Lower leg skin (tissue), 4 donors: Measurements from ENCODE around the gene SLIT3. TPM values are rescaled to one million over a fixed set of nuclear protein-coding genes. Genes with fewer than 3 reads are reported as not detected.

Experiments
- DNase-seq, 2 donors: peaks; one replicate each; pipeline ENCODE4 v3.0.0-alpha.2; 2019; ENCODE audit warnings: low spot score in 2 of 2
- H3K4me3 ChIP-seq: fragments of 200-600 bp; sonication (generic); 2 replicates; pipeline ENCODE4 v1.5.1; 2017; ENCODE audit warnings: mild to moderate bottlenecking, low read depth; ENCODE audit not compliant: poor library complexity, severe bottlenecking
- CTCF ChIP-seq, 3 donors: fragments of 450-650 bp; IDR thresholded peaks; one replicate each; pipeline ENCODE4 v1.5.1; 2016; ENCODE audit warnings: antibody characterized with exemption in 3 of 3, mild to moderate bottlenecking in 3 of 3, moderate library complexity in 2 of 3
- POLR2A ChIP-seq, 2 donors: fragments of 450-650 bp; IDR thresholded peaks; one replicate each; pipeline ENCODE4 v1.6.1; 2016 to 2017; ENCODE audit warnings: antibody characterized with exemption in 2 of 2, mild to moderate bottlenecking in 1 of 2, moderate library complexity in 1 of 2
- WGBS, 2 donors: methylation state at CpG; one replicate each; pipeline ENCODE4 v1.1.5; 2018; 5-methylcytosine and 5-hydroxymethylcytosine counted together
- intact Hi-C: fragments of 100-400 bp; cut with DNase I; formaldehyde crosslinking; loops from one replicate; pipeline ENCODE4 v1.15.0; 2023; ENCODE audit warnings: low total_unique reads
- total RNA-seq, 4 donors: library from RNA; depleted of rRNA; stranded (reverse); fragments of >200 nt; gene quantifications; one replicate each; pipeline ENCODE4 v1.1.0, GENCODE V29; 2016

The SLIT3 gene
- total RNA-seq, 4 donors from 2014 or later: 12.4 to 66.0 (median 22.8) TPM

- intact Hi-C loops: no loop called here
- no peak for TF ChIP-seq POLR2A (IDR thresholded peaks at IDR 0.05)
- no peak for TF ChIP-seq CTCF (IDR thresholded peaks at IDR 0.05)
- no peak for DNase-seq
- H3K4me3 ChIP-seq: no peak overlapping the region
- WGBS, 2 donors: 61 to 65% methylated on average over 9 of the region's 9 CpGs
Observed at GRCh38 chr5:168886157-168886556, 414.8 kb downstream of the SLIT3 start.

- intact Hi-C loops: no loop called here
- 63 to 65% methylated on average over 14 of the region's 14 CpGs for WGBS, 2 donors
- TF ChIP-seq CTCF (IDR thresholded peaks at IDR 0.05): no peak
- no peak for DNase-seq
- no peak overlapping the region for H3K4me3 ChIP-seq
Observed at GRCh38 chr5:168885324-168886120, 415.4 kb downstream of the SLIT3 start.

- no peak overlapping the region for H3K4me3 ChIP-seq
- TF ChIP-seq CTCF (IDR thresholded peaks at IDR 0.05) (no peak), POLR2A (IDR thresholded peaks at IDR 0.05) (no peak)
- 68 to 78% methylated on average over 8 of the region's 8 CpGs for WGBS, 2 donors
- intact Hi-C loops: no loop called here
- DNase-seq: peak in 1 of 2 donors; percentile 29
Observed at GRCh38 chr5:168883991-168884390, 416.9 kb downstream of the SLIT3 start.

GRCh38 chr5:168883281-168883741 lies 417.6 kb downstream of the SLIT3 start:
- 79 to 83% methylated on average over 16 of the region's 16 CpGs for WGBS, 2 donors

GRCh38 chr5:168882283-168882682 lies 418.7 kb downstream of the SLIT3 start:
- no peak for TF ChIP-seq POLR2A (IDR thresholded peaks at IDR 0.05)
- no peak for TF ChIP-seq CTCF (IDR thresholded peaks at IDR 0.05)
- 81 to 82% methylated on average over 12 of the region's 12 CpGs for WGBS, 2 donors
- no peak for DNase-seq
- no peak overlapping the region for H3K4me3 ChIP-seq
- intact Hi-C loops: no loop called here

More at GRCh38 chr5:168883281-168883741, 417.6 kb downstream of the SLIT3 start:
- H3K4me3 ChIP-seq: no peak overlapping the region
- TF ChIP-seq POLR2A (IDR thresholded peaks at IDR 0.05) (no peak), CTCF (IDR thresholded peaks at IDR 0.05) (no peak)
- peak in 1 of 2 donors; percentile 71 for DNase-seq
- intact Hi-C loops: no loop called here
